Hepatocyte (in vitro differentiated cells): ENCODE results near the gene SLC35D2. TPM values are rescaled to one million over a fixed set of nuclear protein-coding genes. Genes with fewer than 3 reads are reported as not detected.

ENCODE experiments used
- DNase-seq: peaks from one replicate; pipeline ENCODE4 v3.0.0-alpha.2; 2016; ENCODE audit warnings: low spot score
- H2AFZ ChIP-seq: fragments of 200-600 bp; sonication (generic); 2 replicates; pipeline ENCODE4 v1.6.0; 2016; ENCODE audit warnings: antibody characterized with exemption, mild to moderate bottlenecking
- H3K27ac ChIP-seq: fragments of 200-600 bp; sonication (generic); 2 replicates; pipeline ENCODE4 v1.5.1; 2016; ENCODE audit warnings: mild to moderate bottlenecking
- H3K27me3 ChIP-seq: fragments of 200-600 bp; sonication (generic); 2 replicates; pipeline ENCODE4 v1.6.1; 2016
- H3K36me3 ChIP-seq: fragments of 200-600 bp; sonication (generic); replicated peaks from 2 replicates; pipeline ENCODE4 v1.5.1; 2016; ENCODE audit warnings: low read depth; ENCODE audit not compliant: insufficient read depth
- H3K4me1 ChIP-seq: fragments of 200-600 bp; sonication (generic); 2 replicates; pipeline ENCODE4 v1.5.1; 2016; ENCODE audit warnings: mild to moderate bottlenecking, moderate library complexity; ENCODE audit not compliant: insufficient read depth
- H3K4me2 ChIP-seq: fragments of 200-600 bp; sonication (generic); 2 replicates; pipeline ENCODE4 v1.6.0; 2016
- H3K4me3 ChIP-seq: fragments of 200-600 bp; sonication (generic); 2 replicates; pipeline ENCODE4 v1.5.1; 2016; ENCODE audit warnings: mild to moderate bottlenecking
- H3K79me2 ChIP-seq: fragments of 200-600 bp; sonication (generic); 2 replicates; pipeline ENCODE4 v1.6.0; 2017; ENCODE audit warnings: mild to moderate bottlenecking
- H3K9me2 ChIP-seq: fragments of 200-600 bp; sonication (generic); replicated peaks from 2 replicates; pipeline ENCODE4 v1.6.0; 2017; ENCODE audit warnings: mild to moderate bottlenecking; ENCODE audit not compliant: insufficient read depth
- H3K9me3 ChIP-seq: fragments of 200-600 bp; sonication (generic); 2 replicates; pipeline ENCODE4 v1.5.1; 2016; ENCODE audit warnings: low read depth, mild to moderate bottlenecking
- H4K20me1 ChIP-seq: fragments of 200-600 bp; sonication (generic); 2 replicates; pipeline ENCODE4 v1.6.0; 2016; ENCODE audit warnings: mild to moderate bottlenecking; ENCODE audit not compliant: insufficient read depth, poor library complexity, severe bottlenecking
- CTCF ChIP-seq: fragments of 200-600 bp; sonication (generic); IDR thresholded peaks from 2 replicates; pipeline ENCODE4 v1.5.1; 2016; ENCODE audit warnings: antibody characterized with exemption, mild to moderate bottlenecking; ENCODE audit not compliant: poor library complexity
- EZH2 ChIP-seq: fragments of 200-600 bp; sonication (generic); IDR thresholded peaks from 2 replicates; pipeline ENCODE4 v1.6.1; 2016; ENCODE audit warnings: antibody characterized with exemption, mild to moderate bottlenecking, borderline replicate concordance
- EZH2phosphoT487 ChIP-seq: fragments of 200-600 bp; sonication (generic); IDR thresholded peaks from one replicate; pipeline ENCODE4 v1.6.1; 2018; ENCODE audit warnings: antibody characterized with exemption, mild to moderate bottlenecking, low read depth, moderate library complexity; ENCODE audit not compliant: unreplicated experiment, severe bottlenecking
- WGBS: methylation state at CpG from one replicate; pipeline ENCODE4 v1.1.6; 2016; ENCODE audit warnings: low lambda C conversion rate; ENCODE audit errors: missing lambda C conversion rate; 5-methylcytosine and 5-hydroxymethylcytosine counted together
- polyA plus RNA-seq: library from polyadenylated mRNA; unstranded; fragments of >200 nt; fragmentation: Nextera tagmentation; extraction: Ambion mirVana; gene quantifications from 2 replicates; pipeline ENCODE4 v1.2.1, GENCODE V29; 2016
- total RNA-seq: library from RNA; depleted of rRNA; stranded (reverse); fragments of >200 nt; gene quantifications from 2 replicates; pipeline ENCODE4 v1.2.3, GENCODE V29; 2014

The SLC35D2 gene
- total and polyA plus RNA-seq, 2 experiments from 2014 or later: 77.7 to 87.5 TPM

- no peaks in the 10 kb centered on the region for H3K36me3 ChIP-seq
- peak; percentile 98 for DNase-seq
- peaks cover 35% of the 10 kb centered on the region for H3K79me2 ChIP-seq
- H3K4me2 ChIP-seq: peak within 1 kb of the TSS; percentile 99
- H2AFZ ChIP-seq: peak within 1 kb of the TSS; percentile 87
- H3K4me3 ChIP-seq: peak within 1 kb of the TSS; percentile 92
- H3K9me3 ChIP-seq: no peaks in the 10 kb centered on the region
- TF ChIP-seq EZH2phosphoT487 (no peak), CTCF (no peak), EZH2 (no peak)
- under 1% methylated on average over 64 of the region's 100 CpGs for WGBS
- H4K20me1 ChIP-seq: no peaks in the 10 kb centered on the region
- H3K9me2 ChIP-seq: no peaks in the 10 kb centered on the region
- H3K27ac ChIP-seq: peak within 1 kb of the TSS; percentile 99
- H3K4me1 ChIP-seq: peaks cover 22% of the 10 kb centered on the region
- no peaks in the 10 kb centered on the region for H3K27me3 ChIP-seq
These were observed 34.8 kb upstream of the SLC35D2 start, which contains the start of gene ZNF367 for GRCh38 chr9:96418083-96418919. ZNF367 (minus strand) TSS chr9:96418370; CDS start chr9:96418032, 338 bp downstream.

GRCh38 chr9:96417661-96418082, 34.2 kb upstream of the SLC35D2 start:
- H3K4me1 ChIP-seq: peaks cover 22% of the 10 kb centered on the region

GRCh38 chr9:96417051-96417586, 33.6 kb upstream of the SLC35D2 start:
- 2% methylated on average over 23 of the region's 50 CpGs for WGBS
- peak overlapping the region; percentile 92 for H3K4me3 ChIP-seq
- H3K4me1 ChIP-seq: peaks cover 22% of the 10 kb centered on the region
- peak overlapping the region; percentile 99 for H3K4me2 ChIP-seq
- H3K9me2 ChIP-seq: no peaks in the 10 kb centered on the region
- H3K27me3 ChIP-seq: no peaks in the 10 kb centered on the region
- H2AFZ ChIP-seq: peak overlapping the region; percentile 87
- no peak for TF ChIP-seq EZH2phosphoT487
- TF ChIP-seq EZH2: no peak
- peak; percentile 12 for TF ChIP-seq CTCF
- no peaks in the 10 kb centered on the region for H4K20me1 ChIP-seq
- peak overlapping the region; percentile 83 for H3K27ac ChIP-seq
- H3K9me3 ChIP-seq: no peaks in the 10 kb centered on the region
- peaks cover 47% of the 10 kb centered on the region for H3K79me2 ChIP-seq
- peak; percentile 94 for DNase-seq
- H3K36me3 ChIP-seq: no peaks in the 10 kb centered on the region

More at GRCh38 chr9:96417661-96418082, 34.2 kb upstream of the SLC35D2 start:
- Histone ChIP-seq H3K36me3 (no peaks in the 10 kb centered on the region), H3K4me2 (peak overlapping the region; percentile 99), H3K9me2 (no peaks in the 10 kb centered on the region), H3K27me3 (no peaks in the 10 kb centered on the region), H3K27ac (peak overlapping the region; percentile 83), H3K4me3 (peak overlapping the region; percentile 92), H3K9me3 (no peaks in the 10 kb centered on the region), H2AFZ (peak overlapping the region; percentile 87), H3K79me2 (peaks cover 42% of the 10 kb centered on the region), H4K20me1 (no peaks in the 10 kb centered on the region)
- WGBS: under 1% methylated on average over 47 of the region's 62 CpGs
- DNase-seq: no peak
- TF ChIP-seq CTCF (no peak), EZH2 (no peak), EZH2phosphoT487 (no peak)
